ENCODE results near the gene PDPR.
"Not testable (repeated sequence)": the region's sequence is repeated elsewhere in the genome, so short reads cannot be mapped to it uniquely, and the experiment has no call there.

Gene PDPR

DNA sequence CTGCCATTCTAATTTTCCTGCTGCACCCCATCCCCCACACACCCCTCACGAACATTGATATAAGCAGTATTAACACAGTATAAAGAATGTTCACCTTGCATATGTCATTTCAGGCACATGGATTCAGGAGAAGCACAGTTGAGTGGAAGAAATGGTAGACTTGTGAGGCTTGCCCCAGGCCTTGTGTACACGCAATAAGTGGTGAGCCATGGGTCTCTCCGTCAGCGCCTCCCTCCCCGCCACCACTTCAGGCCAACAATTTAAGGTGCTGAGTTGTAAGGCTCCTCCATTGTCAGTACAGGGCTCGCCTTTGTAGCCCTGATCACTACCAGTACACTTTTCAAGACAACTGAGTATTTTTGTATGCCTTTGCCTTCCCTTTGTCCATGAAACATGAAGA lies 47.2 kb downstream of the PDPR start:
- Histone ChIP-seq H3K4me1 (ENCODE audit: control insufficient read depth, insufficient read depth, low read length, poor library complexity, severe bottlenecking) (peaks cover 15% of the 10 kb centered on the region), H3K9me3 (ENCODE audit: control insufficient read depth, low read length) (no peaks in the 10 kb centered on the region), H3K36me3 (ENCODE audit: control insufficient read depth, insufficient read depth, low read length) (peaks cover 58% of the 10 kb centered on the region), H3K27ac (ENCODE audit: low read depth, low read length, severe bottlenecking) (no peak overlapping the region), H3K4me3 (ENCODE audit: extremely low read depth, insufficient read depth, low read length, poor library complexity, severe bottlenecking) (no peak overlapping the region)
- WGBS, 2 experiments (ENCODE audit: insufficient coverage in 2 of 2): 94 to 96% methylated on average over 5 of the region's 6 CpGs

DNA sequence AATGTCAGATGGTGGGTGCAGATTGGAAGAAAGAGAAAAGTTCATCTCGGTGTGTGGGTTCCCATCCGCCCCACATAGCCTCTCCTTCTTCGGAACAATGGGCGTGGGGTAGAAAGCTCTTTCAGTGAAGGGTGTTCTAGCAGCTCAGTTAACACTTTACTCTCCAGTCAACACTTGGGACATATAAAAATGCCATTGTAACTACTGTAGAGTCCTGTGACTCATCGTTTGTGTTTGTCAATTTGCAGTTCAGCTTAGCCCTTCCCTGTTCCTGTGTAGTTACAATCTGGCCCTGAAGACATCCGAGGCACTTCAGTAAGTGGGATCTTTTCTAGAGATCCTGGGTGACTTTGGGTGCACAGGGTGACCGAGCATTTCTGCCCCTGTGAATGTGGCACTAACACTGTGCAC lies 47.9 kb downstream of the PDPR start:
- H3K27ac ChIP-seq (ENCODE audit: low read depth, low read length, severe bottlenecking): no peak overlapping the region
- H3K36me3 ChIP-seq (ENCODE audit: control insufficient read depth, insufficient read depth, low read length): peaks cover 51% of the 10 kb centered on the region
- no peaks in the 10 kb centered on the region for H3K9me3 ChIP-seq (ENCODE audit: control insufficient read depth, low read length)
- H3K4me3 ChIP-seq (ENCODE audit: extremely low read depth, insufficient read depth, low read length, poor library complexity, severe bottlenecking): no peak overlapping the region
- H3K4me1 ChIP-seq (ENCODE audit: control insufficient read depth, insufficient read depth, low read length, poor library complexity, severe bottlenecking): peaks cover 14% of the 10 kb centered on the region
- WGBS, 2 experiments (ENCODE audit: insufficient coverage in 2 of 2): 80 to 86% methylated on average over 7 of the region's 7 CpGs

DNA sequence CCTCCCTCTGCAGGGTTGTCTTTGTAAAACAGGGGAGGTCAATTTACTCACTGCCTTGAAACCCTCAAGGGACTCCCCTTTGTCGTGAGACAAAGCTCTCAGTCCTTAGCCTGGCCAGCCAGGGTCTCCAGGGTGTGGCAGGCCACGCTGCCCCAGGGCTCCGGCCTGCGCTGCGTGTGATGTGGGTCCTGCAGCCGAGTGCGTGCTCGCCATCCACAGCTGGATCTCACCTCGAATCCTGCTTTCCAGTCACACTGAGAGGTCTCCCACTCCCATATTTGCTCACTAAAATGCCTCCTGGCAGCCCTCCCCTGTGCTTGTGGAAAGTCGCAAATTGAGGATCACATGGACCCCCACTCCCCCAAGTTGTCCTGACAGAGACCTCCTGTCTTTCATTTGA lies 49.5 kb downstream of the PDPR start:
- H3K27ac ChIP-seq (ENCODE audit: low read depth, low read length, severe bottlenecking): no peak overlapping the region
- H3K36me3 ChIP-seq (ENCODE audit: control insufficient read depth, insufficient read depth, low read length): peaks cover 35% of the 10 kb centered on the region
- H3K9me3 ChIP-seq (ENCODE audit: control insufficient read depth, low read length): no peaks in the 10 kb centered on the region
- WGBS, 2 experiments (ENCODE audit: insufficient coverage in 2 of 2): 84 to 88% methylated on average over 10 of the region's 10 CpGs
- no peak overlapping the region for H3K4me3 ChIP-seq (ENCODE audit: extremely low read depth, insufficient read depth, low read length, poor library complexity, severe bottlenecking)
- peaks cover 14% of the 10 kb centered on the region for H3K4me1 ChIP-seq (ENCODE audit: control insufficient read depth, insufficient read depth, low read length, poor library complexity, severe bottlenecking)

DNA sequence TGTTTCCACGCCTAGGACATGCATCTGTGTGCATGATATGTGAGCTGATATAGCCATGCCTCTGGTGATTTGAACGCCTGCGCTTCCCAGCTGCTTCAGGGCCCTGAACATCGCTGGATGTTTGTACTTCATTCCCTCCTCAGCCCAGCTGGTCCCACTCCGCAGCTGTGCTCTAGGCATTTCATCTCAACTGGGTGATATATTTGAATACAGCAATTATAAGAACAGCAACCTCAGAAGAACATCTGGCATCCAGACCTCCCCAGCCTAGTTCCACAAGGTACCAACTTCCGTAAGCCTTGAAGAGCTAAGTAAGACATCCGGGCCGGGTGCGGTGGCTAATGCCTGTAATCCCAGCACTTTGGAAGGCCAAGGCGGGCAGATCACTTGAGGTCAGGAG lies 52.6 kb downstream of the PDPR start:
- not testable (repeated sequence) for H3K9me3 ChIP-seq (ENCODE audit: control insufficient read depth, low read length); H3K27ac ChIP-seq (ENCODE audit: low read depth, low read length, severe bottlenecking); H3K4me3 ChIP-seq (ENCODE audit: extremely low read depth, insufficient read depth, low read length, poor library complexity, severe bottlenecking); H3K36me3 ChIP-seq (ENCODE audit: control insufficient read depth, insufficient read depth, low read length)
- H3K4me1 ChIP-seq (ENCODE audit: control insufficient read depth, insufficient read depth, low read length, poor library complexity, severe bottlenecking): peaks cover 11% of the 10 kb centered on the region
- WGBS, 2 experiments (ENCODE audit: insufficient coverage in 2 of 2): no CpG with 5 or more reads among the region's 10 CpGs

DNA sequence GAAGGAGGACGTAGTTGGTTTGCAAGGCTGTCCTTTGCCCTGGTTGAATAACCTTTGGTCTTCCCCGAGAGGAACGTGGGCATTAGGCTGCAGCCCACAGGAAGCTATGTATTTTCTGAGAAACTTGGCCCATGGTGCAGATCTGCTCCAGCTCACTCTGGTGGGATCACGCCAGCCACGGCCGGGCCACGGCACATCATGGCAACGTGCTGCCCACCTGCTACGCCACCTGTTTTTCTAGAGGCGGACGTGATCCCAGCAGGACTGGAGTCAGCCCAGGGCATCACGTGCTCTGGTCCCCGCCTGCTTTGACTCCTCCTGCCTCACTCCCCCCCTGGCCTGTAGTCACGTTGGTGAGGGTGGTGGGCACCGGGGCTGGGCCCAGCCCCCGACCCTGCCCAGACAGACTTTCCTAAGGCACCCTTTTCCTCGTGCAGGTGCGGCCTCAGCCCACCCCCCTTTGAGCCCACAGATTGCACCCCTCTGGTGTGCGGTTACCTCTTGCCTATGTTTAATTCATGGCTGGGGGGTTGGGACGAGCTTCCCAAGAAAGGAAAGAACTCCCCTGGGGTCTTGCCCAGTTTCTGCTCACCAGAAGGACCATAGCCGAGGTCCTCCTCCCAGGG lies 59.2 kb downstream of the PDPR start, which contains the start of gene CLEC18C:
CLEC18C (plus strand) TSS at position 576 of the 626 bp plus-strand sequence. CDS start 492 bp downstream, outside the sequence.
- H3K4me1 ChIP-seq (ENCODE audit: control insufficient read depth, insufficient read depth, low read length, poor library complexity, severe bottlenecking): not testable (repeated sequence)
- 91 to 93% methylated on average over 7 to 9 of the region's 21 CpGs for WGBS, 2 experiments (ENCODE audit: insufficient coverage in 2 of 2)

DNA sequence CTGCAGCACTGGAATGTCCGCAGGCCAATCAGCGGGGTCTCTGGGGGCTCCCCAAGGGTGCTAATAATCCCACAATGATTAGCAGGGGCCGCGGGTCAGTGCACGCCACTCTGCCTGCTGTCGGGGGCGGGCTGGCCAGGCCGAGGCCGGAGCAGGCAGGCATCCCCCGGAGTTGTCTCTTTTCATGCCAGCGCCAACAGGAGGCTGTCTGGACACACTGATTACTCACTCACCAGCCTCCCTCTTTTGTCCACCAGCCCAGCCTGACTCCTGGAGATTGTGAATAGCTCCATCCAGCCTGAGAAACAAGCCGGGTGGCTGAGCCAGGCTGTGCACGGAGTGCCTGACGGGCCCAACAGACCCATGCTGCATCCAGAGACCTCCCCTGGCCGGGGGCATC lies 59.8 kb downstream of the PDPR start:
- H3K36me3 ChIP-seq (ENCODE audit: control insufficient read depth, insufficient read depth, low read length); H3K4me3 ChIP-seq (ENCODE audit: extremely low read depth, insufficient read depth, low read length, poor library complexity, severe bottlenecking); H3K27ac ChIP-seq (ENCODE audit: low read depth, low read length, severe bottlenecking); H3K4me1 ChIP-seq (ENCODE audit: control insufficient read depth, insufficient read depth, low read length, poor library complexity, severe bottlenecking); H3K9me3 ChIP-seq (ENCODE audit: control insufficient read depth, low read length): not testable (repeated sequence)
- 80% methylated on average over 1 of the region's 15 CpGs; no CpG with 5 or more reads in 1 of the 2 experiments for WGBS, 2 experiments (ENCODE audit: insufficient coverage in 2 of 2)

More for the DNA sequence above, 59.2 kb downstream of the PDPR start, which contains the start of gene CLEC18C:
- not testable (repeated sequence) for H3K4me3 ChIP-seq (ENCODE audit: extremely low read depth, insufficient read depth, low read length, poor library complexity, severe bottlenecking); H3K36me3 ChIP-seq (ENCODE audit: control insufficient read depth, insufficient read depth, low read length); H3K27ac ChIP-seq (ENCODE audit: low read depth, low read length, severe bottlenecking); H3K9me3 ChIP-seq (ENCODE audit: control insufficient read depth, low read length)

DNA sequence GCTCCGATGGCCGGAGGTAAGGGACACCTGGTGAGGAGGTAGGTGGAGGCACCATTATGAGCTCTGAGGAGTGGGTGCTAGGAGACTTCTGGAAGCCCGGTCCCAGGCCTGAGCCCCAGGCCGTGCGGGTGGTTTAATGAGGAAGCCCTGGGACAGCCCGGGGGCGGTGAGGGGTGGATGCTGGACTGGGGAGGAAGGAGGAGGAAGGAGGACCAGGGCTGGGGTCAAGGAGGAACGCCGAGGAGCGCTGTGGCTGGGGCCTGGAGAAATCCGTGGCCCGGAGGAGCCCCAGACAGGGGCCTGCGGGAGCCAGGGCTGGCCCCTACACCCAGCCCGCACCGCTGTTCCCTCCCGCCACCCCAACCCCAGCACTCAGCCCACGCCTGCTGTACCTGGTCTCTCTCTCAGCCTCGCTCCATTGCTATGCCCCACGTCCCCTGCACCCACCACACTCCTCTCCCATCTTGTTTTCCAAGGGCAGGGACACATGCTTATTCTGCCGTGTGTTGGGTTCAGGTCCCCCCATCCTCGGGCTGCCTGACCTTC lies 60.3 kb downstream of the PDPR start:
- no CpG with 5 or more reads among the region's 21 CpGs for WGBS, 2 experiments (ENCODE audit: insufficient coverage in 2 of 2)
- H3K4me3 ChIP-seq (ENCODE audit: extremely low read depth, insufficient read depth, low read length, poor library complexity, severe bottlenecking); H3K4me1 ChIP-seq (ENCODE audit: control insufficient read depth, insufficient read depth, low read length, poor library complexity, severe bottlenecking); H3K9me3 ChIP-seq (ENCODE audit: control insufficient read depth, low read length); H3K36me3 ChIP-seq (ENCODE audit: control insufficient read depth, insufficient read depth, low read length); H3K27ac ChIP-seq (ENCODE audit: low read depth, low read length, severe bottlenecking): not testable (repeated sequence)

DNA sequence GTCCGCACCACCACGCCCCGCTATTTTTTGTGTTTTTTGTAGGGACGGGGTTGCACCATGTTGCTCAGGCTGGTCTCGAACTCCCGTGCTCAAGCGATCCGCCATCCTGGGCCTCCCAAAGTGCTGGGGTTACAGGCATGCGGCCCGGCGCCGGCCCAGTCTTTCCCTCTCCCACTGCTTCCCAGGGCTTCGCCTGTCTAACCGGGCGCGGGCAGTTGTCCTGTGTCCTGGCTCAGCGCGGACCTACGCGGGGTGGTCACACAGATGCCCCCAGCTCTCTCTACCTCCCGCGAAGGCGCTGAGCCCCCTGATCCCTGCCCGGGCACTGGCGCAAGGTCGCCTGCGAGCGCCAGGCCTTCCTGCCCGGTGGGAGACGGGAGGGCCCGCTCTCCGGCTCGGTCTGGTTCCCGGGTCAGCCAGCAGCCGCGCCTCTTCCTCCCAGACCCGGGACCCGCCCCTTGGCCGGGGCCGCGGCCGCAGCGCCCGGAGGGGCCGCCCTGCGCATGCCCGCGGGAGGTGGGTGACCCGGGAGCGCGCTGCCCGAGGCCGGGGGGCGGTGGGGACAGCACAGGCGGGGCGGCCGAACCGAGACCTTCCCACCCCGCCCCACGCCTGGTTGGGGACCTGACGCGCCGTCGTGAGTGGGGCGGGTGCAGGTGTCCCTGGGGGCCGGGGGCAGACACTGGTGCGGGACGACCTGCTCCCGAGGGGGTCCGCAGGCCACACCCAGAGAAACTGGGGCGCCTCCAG lies 73.9 kb downstream of the PDPR start:
- peak overlapping the region; percentile 29 for H3K4me3 ChIP-seq (ENCODE audit: extremely low read depth, insufficient read depth, low read length, poor library complexity, severe bottlenecking)
- H3K36me3 ChIP-seq (ENCODE audit: control insufficient read depth, insufficient read depth, low read length); H3K9me3 ChIP-seq (ENCODE audit: control insufficient read depth, low read length); H3K27ac ChIP-seq (ENCODE audit: low read depth, low read length, severe bottlenecking); H3K4me1 ChIP-seq (ENCODE audit: control insufficient read depth, insufficient read depth, low read length, poor library complexity, severe bottlenecking): not testable (repeated sequence)
- no CpG with 5 or more reads among the region's 71 CpGs for WGBS, 2 experiments (ENCODE audit: insufficient coverage in 2 of 2)

DNA sequence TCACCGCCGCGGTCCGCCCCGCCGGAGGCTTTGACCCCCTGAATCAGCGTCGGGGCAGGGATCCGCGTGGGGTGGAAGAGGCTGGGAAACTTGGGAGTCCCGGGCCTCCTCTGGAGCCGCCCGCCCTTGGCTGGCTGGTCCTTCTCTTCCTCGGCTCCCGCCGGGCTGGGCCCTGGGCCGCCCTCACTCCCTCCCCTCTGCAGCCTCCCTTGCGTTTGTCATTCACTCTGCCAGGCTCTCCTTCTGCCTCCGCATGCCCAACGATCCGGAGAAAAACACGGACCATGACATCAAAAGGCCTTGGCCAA lies 74.4 kb downstream of the PDPR start:
- not testable (repeated sequence) for H3K27ac ChIP-seq (ENCODE audit: low read depth, low read length, severe bottlenecking); H3K36me3 ChIP-seq (ENCODE audit: control insufficient read depth, insufficient read depth, low read length); H3K4me1 ChIP-seq (ENCODE audit: control insufficient read depth, insufficient read depth, low read length, poor library complexity, severe bottlenecking); H3K9me3 ChIP-seq (ENCODE audit: control insufficient read depth, low read length)
- no CpG with 5 or more reads among the region's 22 CpGs for WGBS, 2 experiments (ENCODE audit: insufficient coverage in 2 of 2)
- H3K4me3 ChIP-seq (ENCODE audit: extremely low read depth, insufficient read depth, low read length, poor library complexity, severe bottlenecking): peak overlapping the region; percentile 29

DNA sequence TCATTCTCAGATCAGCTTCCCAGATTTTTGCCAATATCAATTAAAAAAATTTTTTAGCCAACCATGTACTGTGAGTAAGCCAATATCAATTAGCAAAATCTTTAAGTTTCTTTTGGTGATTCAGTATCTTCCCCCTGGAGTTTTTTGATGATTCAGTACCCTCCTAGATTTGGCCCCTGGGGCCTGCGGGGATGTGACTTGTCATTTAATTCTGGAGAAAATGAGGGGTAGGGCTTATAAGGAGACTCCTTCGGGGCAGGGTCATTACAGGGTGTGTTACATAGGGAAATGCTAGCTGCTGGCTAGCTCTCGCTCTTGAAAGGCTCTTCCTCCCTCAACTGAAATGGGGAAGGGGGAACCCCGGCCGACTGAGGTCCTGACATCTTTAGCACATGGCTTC lies 76.4 kb downstream of the PDPR start:
- not testable (repeated sequence) for H3K4me1 ChIP-seq (ENCODE audit: control insufficient read depth, insufficient read depth, low read length, poor library complexity, severe bottlenecking); H3K4me3 ChIP-seq (ENCODE audit: extremely low read depth, insufficient read depth, low read length, poor library complexity, severe bottlenecking); H3K27ac ChIP-seq (ENCODE audit: low read depth, low read length, severe bottlenecking); H3K9me3 ChIP-seq (ENCODE audit: control insufficient read depth, low read length); H3K36me3 ChIP-seq (ENCODE audit: control insufficient read depth, insufficient read depth, low read length)
- no CpG with 5 or more reads among the region's 5 CpGs for WGBS, 2 experiments (ENCODE audit: insufficient coverage in 2 of 2)

DNA sequence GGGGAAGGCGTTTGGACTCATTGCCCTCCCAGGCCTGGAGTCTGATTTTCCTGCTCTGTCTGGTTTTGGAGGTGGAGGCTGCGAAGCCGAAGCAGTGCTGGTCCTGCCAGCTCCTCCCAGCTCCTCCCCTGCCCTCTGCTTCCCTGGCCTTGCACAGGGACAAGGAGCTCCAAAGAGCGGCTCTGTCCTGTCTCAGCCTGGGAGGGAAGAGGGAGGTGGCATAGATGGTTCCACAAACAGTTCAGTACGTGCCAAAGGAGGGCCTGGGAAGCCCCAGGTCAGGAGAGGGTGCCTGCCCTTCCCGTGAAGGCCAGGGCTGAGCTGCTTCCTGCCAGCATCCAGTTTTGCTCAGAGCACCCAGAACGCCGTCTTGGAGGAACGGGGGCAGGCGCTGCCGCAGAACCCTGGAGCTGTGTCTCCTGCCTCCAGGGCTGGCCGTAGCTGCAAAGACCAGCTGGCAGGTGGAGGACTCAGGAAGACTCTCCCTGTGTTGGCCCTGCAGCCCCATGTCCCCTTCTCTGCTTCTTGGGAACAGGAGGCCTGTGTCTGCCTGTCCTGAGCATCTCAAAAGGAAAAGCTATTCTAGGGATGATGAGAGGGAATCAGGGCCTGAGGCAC lies 82.7 kb downstream of the PDPR start:
- H3K9me3 ChIP-seq (ENCODE audit: control insufficient read depth, low read length); H3K27ac ChIP-seq (ENCODE audit: low read depth, low read length, severe bottlenecking); H3K4me3 ChIP-seq (ENCODE audit: extremely low read depth, insufficient read depth, low read length, poor library complexity, severe bottlenecking); H3K4me1 ChIP-seq (ENCODE audit: control insufficient read depth, insufficient read depth, low read length, poor library complexity, severe bottlenecking); H3K36me3 ChIP-seq (ENCODE audit: control insufficient read depth, insufficient read depth, low read length): not testable (repeated sequence)
- 95 to 100% methylated on average over 1 to 5 of the region's 12 CpGs for WGBS, 2 experiments (ENCODE audit: insufficient coverage in 2 of 2)

Measured in mesodermal cell (in vitro differentiated cells).